ENCODE results near the gene GALNT16. TPM values are rescaled to one million over a fixed set of nuclear protein-coding genes. Genes with fewer than 3 reads are reported as not detected.
A peak's percentile ranks its signal among the peaks of the same experiment; 100 is the strongest.
"Not testable (repeated sequence)": the region's sequence is repeated elsewhere in the genome, so short reads cannot be mapped to it uniquely, and the experiment has no call there.

The GALNT16 gene
- total RNA-seq, 1 donor from 2014 or later, result 4.1 TPM

DNA sequence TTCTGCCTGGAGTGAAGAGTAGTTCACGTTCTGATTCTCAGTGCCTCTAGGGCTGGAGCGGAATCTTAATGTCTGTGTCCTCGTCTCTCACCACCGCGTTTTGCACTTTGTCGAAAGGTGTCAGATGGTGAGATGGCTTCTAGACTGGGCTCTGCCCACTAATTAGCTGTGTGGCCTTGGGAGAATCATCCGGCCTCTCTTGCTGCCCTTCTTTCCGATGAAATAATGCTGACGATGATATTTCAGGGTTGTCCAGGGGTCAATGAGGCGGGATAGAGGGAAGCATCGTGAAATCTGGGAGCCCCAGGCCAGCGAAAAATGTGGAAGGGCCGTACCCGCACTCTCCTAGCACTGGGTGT, 811 bp upstream of the GALNT16 start:
- DNase-seq (ENCODE audit: low spot score in 2 of 2) (no peak), FAIRE-seq (no peak)

DNA sequence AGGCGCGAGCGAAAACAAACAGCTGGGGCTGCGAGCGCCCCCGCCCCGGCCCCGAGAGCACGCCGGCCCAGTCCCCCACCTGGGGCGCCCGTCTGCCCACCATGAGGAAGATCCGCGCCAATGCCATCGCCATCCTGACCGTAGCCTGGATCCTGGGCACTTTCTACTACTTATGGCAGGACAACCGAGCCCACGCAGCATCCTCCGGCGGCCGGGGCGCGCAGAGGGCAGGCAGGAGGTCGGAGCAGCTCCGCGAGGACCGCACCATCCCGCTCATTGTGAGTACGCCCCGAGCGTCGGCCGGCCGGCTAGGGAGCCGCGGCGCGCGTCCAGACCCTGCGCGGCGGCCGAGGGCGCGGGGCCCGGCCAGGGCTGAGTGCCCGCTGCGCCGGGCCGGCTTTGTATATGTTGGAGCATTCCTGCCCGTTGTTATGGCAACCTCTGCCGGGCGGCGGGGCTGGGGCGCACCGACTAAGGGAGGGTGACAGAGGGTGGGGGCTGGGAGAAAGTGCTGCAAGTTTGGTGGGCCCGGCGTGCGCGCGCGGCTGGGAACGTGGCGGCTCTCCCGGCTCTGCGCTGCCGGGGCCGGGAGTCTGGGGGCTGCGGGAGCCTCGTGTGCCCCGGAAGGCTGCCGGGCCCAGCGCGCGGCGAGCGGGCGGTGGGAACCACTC, 367 bp downstream of the GALNT16 start:
- FAIRE-seq, result no peak
- DNase-seq (ENCODE audit: low spot score in 2 of 2), result peak; percentile 37 to 53

DNA sequence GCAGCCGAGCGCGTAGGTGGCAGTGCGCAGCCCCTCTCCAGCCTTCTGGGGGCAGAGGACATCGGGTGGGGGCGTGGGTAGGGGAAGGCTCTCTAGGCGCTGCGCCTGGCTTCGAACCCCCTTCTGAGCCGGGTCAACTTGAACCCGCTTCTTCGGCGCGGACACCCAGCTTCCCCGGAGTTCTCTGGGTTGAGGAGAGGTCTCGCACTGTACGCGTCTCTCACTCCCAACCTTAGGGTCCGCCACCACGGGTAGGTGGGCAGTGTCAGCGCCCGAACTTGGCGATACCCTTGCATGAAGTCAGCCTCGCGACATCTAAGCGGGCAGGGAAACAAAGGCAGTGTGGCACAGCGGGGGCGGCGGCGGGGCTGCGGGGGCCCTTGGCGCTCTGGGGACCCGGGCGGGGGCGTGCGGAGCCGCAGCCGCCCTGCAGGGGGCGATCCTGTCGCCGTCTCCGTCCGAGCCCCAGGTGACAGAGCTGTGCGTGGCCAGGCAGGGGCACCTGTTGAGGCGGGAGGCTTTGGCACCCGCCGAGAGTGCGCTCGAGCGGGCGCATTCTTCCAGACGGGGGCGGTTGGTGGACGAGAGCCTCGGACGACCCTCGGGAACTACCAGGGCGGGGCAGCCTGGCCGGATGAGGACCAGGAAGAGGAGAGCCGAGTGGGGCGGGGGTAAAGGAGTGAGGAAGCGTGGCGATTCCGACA, 1.1 kb downstream of the GALNT16 start:
- FAIRE-seq, result no peak
- DNase-seq (ENCODE audit: low spot score in 2 of 2), result peak; percentile 63 to 78

DNA sequence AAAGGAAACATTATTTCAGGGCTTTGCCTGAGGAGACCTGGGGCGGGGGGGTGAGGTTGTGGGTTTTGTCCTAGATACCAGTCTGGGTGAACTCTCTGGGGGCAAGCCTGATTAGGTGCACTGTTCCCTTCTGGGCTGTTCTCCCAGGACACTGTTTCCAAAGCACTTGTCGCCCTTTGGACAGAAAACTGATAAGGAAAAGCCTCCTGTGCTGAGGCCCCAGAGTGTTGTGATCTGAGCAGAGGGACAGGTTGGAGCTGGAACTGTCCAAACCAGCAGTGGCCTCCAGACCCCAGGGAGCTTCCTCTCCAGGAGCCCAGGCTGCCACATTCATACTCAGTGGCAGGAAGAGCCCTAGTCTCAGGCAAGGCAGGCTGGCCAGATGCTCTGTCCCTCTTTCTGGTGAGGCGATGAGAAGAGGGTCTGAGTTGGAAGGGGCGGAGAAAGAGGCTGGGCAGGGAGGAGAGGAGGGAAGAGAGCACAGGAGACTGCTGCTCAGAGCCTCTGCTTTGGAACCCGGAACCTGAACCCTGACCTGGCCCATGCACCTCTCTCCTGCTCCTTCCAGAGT, 1.9 kb downstream of the GALNT16 start:
- DNase-seq (ENCODE audit: low spot score in 2 of 2) (peak in 1 of 2 donors; percentile 55), FAIRE-seq (no peak)

- no peak for FAIRE-seq
- peak in 1 of 2 donors; percentile 48 for DNase-seq (ENCODE audit: low spot score in 2 of 2)
Observed at GRCh38 chr14:69262516-69262915, 2.6 kb downstream of the GALNT16 start.

DNA sequence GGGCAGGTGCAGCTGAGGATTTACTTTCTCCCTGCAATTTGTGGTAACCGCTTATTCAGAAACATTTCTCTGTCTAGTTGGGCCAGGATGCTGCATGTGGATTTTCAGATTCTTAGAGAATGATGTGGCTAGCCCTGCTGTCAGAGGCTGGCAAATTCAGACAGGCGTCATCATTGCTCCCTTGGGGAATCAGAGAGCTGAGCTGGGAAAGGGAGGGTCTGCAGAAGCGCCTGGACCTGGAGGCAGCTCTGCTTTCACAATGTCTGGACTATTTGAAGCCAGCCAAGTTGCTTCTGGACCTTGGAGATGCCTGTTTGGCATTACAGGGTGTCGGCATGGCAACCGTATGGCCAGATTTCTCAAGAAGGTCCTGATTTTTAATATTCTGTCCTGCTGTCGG, 3.4 kb downstream of the GALNT16 start:
- FAIRE-seq (no peak), DNase-seq (ENCODE audit: low spot score in 2 of 2) (peak; percentile 28 to 48)

DNA sequence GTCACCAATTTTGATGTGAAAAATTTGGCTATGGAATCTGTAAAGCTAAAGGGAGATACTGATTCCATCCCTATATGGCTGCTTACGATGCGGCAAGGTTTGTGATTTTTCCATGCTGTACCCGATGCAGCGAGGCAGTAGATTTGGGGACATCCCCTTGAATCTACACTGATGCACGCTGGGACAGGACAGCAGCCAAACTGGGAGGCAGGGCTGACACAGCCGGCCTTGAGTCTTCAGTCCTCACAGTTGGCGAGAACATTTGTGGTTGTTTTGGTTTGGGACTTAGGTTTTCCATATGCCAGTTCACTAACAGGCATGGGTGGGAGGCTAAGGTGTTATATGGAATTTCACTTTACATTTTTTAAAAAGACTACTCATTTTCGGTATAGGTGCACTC, 3.8 kb downstream of the GALNT16 start:
- no peak for DNase-seq (ENCODE audit: low spot score in 2 of 2)
- FAIRE-seq, result no peak

DNA sequence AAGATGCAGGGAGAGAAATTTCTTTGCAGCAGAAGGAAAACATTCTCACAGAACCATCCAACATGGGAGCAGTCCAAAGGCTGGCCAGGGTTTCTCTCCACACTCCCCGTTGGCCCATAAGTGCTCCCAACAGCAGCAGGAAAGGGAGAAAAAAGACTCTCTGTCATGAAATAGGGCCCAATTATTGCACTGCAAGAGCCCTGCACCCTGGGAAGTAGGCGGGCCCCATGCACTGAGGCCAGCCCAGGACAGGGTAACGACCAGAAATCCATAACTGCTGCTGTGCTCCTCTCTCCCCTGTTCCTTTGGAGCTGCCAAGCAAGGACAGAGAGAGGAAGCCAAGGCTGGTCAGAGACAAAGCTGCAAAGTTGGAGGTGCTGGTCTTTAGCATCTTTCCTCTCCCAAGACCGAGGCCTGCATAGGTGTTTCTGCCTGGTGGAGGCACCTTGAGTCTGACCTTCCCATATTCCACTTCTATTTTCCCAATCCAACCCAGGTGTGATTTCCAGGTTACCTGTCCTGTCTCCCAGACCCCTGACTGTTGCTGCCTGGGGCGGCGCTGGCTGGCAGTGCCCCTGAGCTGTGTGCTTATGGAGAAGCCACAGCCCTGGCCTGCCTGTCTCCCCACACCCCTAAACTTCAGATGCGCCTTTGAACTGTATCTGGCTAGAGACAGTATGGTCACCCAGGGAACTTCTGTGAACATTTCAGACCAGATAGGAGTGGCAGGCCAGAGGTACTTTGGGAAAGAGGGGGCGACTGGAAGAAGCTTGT, 6.8 kb downstream of the GALNT16 start:
- DNase-seq (ENCODE audit: low spot score in 2 of 2) (no peak), FAIRE-seq (no peak)

DNA sequence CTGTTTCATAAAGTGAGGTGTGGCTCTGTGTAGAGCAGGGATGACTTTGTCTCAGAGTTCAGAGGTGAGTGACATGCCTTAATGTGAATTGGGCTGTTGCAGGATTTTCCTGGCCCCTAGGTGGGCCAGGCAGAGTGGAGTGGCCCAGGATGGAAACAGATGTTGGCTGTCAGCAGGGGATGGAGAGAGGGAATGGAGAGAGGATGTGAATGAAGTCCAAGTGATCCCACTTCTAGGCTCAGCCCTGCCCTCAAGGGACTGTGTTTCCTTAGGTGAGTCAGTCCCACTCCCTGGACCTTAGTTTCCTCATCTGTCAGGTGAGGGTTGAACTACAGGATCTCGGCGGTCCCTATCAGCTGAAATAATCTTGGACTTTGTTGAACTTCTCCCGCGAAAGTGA, 7.5 kb downstream of the GALNT16 start:
- DNase-seq (ENCODE audit: low spot score in 2 of 2), result no peak
- FAIRE-seq, result no peak

- no peak for FAIRE-seq
- no peak for DNase-seq (ENCODE audit: low spot score in 2 of 2)
Observed at GRCh38 chr14:69268223-69268622, 8.3 kb downstream of the GALNT16 start.

DNA sequence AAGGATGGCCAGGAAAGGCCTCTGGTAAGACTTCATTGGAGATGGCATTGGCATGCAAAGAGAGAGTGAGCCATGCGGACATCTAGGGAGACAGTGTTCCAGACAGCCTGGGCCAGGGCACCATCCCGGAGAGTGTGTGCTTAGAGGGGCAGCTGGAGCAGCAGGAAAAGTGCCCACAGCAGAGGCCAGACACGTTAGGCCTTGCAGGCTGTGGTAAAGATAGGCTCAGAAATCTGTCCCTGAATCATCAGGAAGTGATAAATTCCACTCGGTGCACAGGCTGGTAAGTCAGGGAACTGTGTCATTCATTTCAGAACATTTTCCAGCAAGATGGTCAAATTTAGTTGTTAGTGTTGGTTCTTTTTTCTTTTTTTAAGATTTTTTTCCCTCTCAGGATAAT, 8.8 kb downstream of the GALNT16 start:
- FAIRE-seq (no peak), DNase-seq (ENCODE audit: low spot score in 2 of 2) (no peak)

GRCh38 chr14:69269381-69269780, 9.4 kb downstream of the GALNT16 start:
- no peak for DNase-seq (ENCODE audit: low spot score in 2 of 2)
- no peak for FAIRE-seq

GRCh38 chr14:69270097-69270496, 10.1 kb downstream of the GALNT16 start:
- FAIRE-seq (no peak), DNase-seq (ENCODE audit: low spot score in 2 of 2) (no peak)

DNA sequence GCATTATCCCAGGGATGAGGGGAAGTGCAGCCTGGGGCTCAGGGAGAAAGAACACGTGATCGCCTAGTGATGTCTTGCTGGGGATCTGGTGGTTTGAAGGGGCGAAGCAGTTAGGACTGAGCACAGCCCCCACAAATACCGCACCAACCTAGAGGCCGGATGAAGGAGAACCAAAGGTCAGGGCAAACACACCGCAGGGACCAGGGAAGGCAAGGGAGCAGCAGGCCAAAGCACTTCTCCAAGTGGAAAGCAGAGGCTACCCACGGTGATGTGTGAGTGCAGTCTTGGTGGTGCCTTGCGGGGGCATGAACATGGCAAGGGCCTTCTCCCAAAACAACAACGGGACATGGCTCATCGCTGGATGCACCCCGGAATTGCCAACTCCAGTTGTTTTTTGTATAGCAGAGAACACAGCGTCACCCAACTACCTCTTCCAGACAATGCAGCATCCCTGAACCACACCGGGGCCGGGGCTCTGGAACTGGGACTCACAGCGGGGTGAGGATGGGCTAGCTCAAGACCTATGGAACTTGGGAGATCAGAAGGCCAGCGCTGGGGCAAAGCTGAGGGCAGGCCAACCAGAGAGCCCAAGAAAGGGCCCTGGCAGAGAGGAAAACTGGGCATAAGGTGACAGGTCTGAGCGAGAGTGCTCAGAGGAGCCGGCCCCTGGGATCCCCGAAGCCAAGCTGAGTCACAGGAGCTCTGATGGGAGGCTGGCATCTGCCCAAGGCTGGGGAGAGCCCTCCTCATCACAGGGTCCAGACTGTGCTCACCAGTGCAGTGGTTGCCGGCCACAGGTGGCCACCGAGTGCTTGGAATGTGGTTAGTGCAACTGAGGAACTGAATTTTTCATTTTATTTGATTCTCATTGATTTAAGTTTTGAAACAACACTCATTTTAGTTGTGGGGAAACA, 11.1 kb downstream of the GALNT16 start:
- no peak for DNase-seq (ENCODE audit: low spot score in 2 of 2)

GRCh38 chr14:69274321-69274720, 14.4 kb downstream of the GALNT16 start:
- FAIRE-seq (no peak), DNase-seq (ENCODE audit: low spot score in 2 of 2) (no peak)

More for the DNA sequence above, 11.1 kb downstream of the GALNT16 start:
- FAIRE-seq, result no peak

DNA sequence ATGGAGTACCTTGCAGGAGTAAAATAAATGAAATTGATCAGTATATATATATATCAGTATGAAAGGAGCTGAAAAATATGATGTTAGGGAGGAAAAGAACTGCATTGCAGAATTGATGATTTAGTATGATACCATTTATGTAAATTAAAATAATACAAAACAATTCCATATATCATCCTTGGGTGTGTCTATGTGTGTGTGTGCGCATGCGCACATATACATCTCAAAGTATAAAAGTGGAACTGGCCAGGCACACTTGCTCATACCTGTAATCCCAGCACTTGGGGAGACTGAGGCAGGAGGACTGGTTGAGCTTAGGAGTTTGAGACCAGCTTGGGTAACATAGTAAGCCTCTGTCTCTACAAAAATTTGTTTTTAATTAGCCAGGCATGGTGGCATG, 15.4 kb downstream of the GALNT16 start:
- DNase-seq (ENCODE audit: low spot score in 2 of 2) (no peak), FAIRE-seq (no peak)

DNA sequence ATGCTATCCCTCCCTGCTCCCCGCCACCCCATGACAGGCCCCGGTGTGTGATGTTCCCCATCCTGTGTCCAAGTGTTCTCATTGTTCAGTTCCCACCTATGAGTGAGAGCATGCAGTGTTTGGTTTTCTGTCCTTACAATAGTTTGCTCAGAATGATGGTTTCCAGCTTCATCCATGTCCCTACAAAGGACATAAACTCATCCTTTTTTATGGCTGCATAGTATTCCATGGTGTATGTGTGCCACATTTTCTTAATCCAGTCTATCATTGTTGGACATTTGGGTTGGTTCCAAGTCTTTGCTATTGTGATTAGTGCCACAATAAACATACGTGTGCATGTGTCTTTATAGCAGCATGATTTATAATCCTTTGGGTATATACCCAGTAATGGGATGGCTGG, 17.4 kb downstream of the GALNT16 start:
- not testable (repeated sequence) for FAIRE-seq; DNase-seq (ENCODE audit: low spot score in 2 of 2)

DNA sequence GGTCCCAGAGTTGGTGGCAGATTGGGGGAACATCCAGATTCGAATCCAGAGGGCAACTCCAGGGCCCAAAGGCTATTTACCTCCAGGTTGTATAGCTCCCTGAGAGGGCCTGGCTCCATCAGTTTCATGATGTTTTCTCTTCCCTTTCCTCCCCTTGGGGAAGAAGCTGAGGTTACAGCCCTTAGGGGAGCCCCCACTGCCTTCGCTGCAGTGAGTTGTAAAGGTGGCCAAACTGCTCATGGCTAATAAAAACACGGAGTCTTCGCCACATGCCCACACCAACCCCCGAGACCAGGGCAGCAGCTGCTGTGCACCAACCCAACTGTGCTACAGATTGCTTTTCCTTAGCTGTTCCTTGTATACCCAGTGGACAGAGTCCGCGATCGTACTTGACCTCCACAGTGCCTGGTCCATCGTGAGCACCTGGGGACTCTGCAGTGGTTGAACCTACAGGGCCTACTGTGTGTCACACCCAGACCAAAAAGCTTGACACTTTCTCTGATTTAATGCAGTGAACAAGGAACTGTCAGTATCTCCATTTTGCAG, 20.9 kb downstream of the GALNT16 start:
- FAIRE-seq, result no peak
- DNase-seq (ENCODE audit: low spot score in 2 of 2), result no peak

DNA sequence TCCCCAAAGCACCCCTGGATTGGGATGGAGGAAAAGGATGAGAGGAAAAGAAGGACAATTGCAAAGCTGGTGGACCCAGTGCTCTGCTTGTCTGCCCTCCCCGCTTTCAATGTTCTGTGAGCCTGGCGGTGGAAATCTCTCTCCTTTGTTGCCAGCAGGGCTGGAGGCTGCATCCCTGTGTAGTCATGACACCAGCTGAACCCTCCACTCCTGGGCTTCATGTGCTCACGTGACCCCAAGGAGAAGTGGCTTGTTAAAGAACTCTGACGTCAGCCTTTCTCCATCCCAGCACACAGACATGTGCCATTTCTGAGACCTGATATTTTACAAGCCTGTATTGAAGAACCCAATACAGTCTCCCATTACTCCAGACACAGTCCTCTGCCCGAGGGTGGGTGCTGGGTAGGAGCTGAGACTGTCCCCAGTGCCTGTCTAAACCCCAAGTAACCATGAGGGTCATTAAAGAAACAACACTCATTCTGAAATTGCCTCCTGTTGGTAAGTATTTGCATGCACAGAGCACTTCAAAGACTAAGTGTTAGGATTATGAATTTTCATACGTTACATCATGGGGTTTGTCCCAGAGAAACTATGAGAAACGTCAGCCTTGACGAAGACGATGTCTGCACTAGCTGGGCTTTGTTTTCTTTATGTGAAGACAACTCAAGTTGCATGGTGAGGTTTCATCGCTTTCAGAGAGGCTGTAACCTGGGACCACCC, 21.7 kb downstream of the GALNT16 start:
- DNase-seq (ENCODE audit: low spot score in 2 of 2), result no peak
- no peak for FAIRE-seq

All from frontal cortex (tissue), 4 donors.